NK-92 (cell line): ENCODE data around the gene CNGA3.

Experiments used
- DNase-seq: peaks from one replicate; lab custom pipeline; 2025; ENCODE audit not compliant: unreplicated experiment; lab: John Stamatoyannopoulos, UW

Gene CNGA3

DNA sequence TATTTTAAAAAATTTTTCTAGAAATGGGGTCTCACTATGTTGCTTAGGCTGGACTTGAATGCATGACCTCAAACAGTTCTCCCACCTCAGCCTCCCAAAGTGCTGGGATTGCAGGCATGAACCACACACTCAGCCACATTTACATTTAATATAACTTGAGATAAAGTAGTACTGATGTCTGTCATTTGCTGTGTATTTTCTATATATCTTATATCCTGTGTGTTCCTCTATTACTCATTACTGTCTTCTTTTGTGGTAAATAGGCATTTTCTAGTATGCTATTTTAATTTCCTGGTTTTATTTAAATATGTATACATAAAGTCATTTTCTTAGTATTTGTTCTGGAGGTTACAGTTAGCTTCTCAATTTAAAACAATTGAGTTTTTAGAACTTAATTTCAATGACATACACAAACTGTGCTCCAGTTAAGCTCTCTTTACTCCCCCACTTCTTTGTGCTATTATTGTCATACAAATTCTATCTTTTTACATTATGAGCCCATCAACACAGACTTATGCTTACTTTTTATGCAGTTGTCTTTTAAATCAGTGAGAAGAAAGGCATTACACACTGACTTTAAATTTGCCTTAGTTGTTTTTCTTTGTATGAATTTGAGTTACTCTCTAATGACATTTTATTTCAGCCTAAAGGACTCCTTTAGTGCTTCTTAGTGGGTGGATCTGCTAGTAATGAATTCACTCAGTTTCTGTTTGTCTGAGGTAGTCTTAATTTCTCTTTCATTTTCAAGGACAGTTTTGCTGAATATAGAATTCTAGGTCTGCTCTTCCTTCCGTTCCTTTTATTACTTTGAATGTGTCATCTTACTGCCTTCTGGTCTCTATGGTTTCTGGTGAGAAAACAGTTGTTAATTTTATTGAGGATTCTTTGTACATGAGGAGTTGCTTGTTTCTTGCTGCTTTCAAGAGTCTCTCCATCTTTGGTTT is 92.2 kb downstream of the CNGA3 start:
- no peak for DNase-seq

DNA sequence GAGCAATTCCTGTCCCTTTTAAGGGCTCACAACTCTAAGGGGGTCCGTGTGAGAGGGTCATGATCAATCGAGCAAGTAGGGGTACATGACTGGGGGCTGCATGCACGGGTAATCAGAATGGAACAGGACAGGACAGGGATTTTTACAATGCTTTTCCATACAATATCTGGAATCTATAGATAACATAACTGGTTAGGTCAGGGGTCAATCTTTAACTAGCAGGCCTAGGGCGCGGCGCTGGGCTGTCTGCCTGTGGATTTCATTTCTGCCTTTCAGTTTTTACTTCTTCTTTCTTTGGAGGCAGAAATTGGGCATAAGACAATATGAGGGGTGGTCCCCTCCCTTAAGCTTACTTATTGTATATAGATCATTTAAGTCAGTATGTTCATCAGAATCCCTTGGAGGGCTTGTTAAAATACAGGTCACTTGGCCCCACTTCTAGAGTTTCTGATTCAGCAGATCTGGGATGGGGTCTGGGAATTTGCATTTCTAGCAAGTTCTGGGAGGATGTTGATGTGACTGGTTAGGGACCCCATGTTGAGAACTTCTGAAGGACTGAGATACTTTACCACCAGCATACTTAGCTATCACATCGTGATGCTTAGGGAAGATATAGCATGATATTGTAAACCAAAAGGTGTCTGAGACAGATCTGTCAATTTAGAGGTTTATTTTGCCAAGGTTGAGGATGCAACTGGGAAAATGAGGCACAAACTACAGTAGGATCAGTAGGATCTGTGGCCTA is 95.6 kb downstream of the CNGA3 start:
- DNase-seq: no peak

DNA sequence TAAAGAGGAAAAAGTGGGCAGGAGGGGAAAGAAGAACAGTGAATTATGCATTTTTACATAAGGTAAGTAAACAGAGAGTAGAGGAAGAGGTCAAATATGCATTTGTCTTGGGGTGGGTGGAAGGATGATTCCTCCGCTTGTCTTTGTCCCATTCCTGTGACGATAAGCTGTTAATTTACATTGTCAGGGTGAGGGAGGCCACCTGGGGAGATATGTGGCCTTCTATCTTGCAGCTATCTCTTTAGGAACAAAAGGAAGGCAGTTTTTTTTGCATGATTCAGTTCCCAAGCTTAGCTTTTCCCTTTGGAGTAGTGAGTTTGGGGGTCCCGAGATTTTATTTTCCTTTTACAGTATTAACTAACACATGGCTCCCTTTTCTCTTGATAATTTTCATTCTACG is 96.2 kb downstream of the CNGA3 start:
- no peak for DNase-seq

DNA sequence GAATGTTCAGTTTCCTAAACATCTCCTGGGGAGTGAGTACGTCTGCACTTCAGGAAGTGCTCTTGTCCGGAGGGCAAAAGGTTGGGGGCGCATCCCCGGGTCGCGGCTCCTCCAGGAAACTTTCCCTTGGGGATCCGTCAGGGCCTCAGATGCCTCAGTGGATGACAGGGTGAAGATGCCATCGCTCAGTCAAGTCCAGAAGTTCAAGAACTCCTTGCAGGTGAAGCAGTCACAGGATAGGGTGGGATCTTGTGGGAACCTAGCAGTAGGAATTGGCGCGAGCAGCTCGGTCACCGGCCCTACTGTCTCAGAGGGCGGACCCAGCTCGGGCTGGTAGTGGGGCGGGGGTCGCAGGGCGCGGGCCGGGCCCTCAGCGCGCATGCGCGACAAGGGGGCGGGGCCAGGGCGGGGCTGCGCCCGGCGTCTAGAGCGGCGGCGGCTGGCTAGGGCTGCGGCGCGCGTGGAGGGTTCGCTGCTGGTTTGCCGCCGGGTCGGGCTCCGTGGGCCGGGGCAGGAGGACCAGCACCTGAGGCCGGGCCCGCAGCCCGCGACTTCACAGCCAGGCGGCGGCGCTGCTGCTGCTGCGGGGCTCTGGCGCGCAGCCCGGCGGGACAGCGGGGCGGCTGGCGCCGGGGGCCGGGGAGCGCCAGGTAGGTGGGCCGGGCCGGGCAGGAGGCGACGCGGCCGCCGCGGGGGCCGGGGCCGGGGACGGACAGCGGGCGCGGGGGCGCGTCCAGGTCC is 98.3 kb downstream of the CNGA3 start, which contains the start of gene INPP4A:
Gene INPP4A, plus strand, starts transcription at position 423 of the 741 bp plus-strand sequence. CDS start 75,191 bp downstream, outside the sequence.
- DNase-seq: no peak

GRCh38 chr2:98445177-98445682 is 99.0 kb downstream of the CNGA3 start:
- no peak for DNase-seq

- no peak for DNase-seq
Measured at GRCh38 chr2:98445683-98446581, 99.7 kb downstream of the CNGA3 start.

DNA sequence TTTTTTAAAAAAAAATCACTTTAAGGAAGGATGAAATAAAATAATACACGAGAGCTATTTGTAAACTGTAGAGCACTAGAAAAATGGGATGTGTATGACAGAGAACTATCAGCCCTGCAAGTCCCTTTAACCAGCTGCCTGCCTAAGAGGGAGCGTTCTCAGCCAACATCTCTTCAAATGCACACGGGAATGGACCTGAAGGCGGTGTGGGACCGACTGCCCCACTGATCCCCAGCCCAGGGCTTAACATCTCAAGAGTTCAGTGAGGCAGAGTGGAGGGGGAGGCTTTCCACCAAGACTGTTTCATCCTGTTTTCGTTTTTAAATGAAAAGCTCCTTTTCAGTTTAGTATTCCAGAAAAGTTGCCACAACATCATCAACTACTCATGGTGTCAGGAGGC is 100.6 kb downstream of the CNGA3 start:
- DNase-seq: no peak
